Osteoblast (primary cell): ENCODE data around the gene SURF1. TPM values are rescaled to one million over a fixed set of nuclear protein-coding genes. Genes with fewer than 3 reads are reported as not detected.
"Not testable (repeated sequence)": the region's sequence is repeated elsewhere in the genome, so short reads cannot be mapped to it uniquely, and the experiment has no call there.

Source experiments
- DNase-seq: peaks from one replicate; pipeline ENCODE4 v3.0.0; 2011; ENCODE audit warnings: low spot score, mixed read lengths; ENCODE audit not compliant: insufficient read length; ENCODE audit errors: missing footprints
- H2AFZ ChIP-seq: 2 replicates; pipeline ENCODE4 v1.6.0; 2011; ENCODE audit warnings: mild to moderate bottlenecking, low read length
- H3K27ac ChIP-seq: 2 replicates; pipeline ENCODE4 v1.5.1; 2011; ENCODE audit warnings: mild to moderate bottlenecking, low read depth, low read length, moderate library complexity
- H3K27me3 ChIP-seq: 2 replicates; pipeline ENCODE4 v1.6.0; 2012; ENCODE audit warnings: mild to moderate bottlenecking, control low read depth, inconsistent platforms, low read length, moderate library complexity; ENCODE audit not compliant: insufficient read depth
- H3K36me3 ChIP-seq: 2 replicates; pipeline ENCODE4 v1.5.1; 2011; ENCODE audit warnings: mild to moderate bottlenecking, low read length, control low read depth, moderate library complexity; ENCODE audit not compliant: insufficient read depth
- H3K4me1 ChIP-seq: 2 replicates; pipeline ENCODE4 v1.5.1; 2011; ENCODE audit warnings: mild to moderate bottlenecking, low read length, control low read depth, moderate library complexity; ENCODE audit not compliant: insufficient read depth
- H3K4me2 ChIP-seq: 2 replicates; pipeline ENCODE4 v1.6.0; 2011; ENCODE audit warnings: mild to moderate bottlenecking, low read length; ENCODE audit not compliant: insufficient read depth
- H3K4me3 ChIP-seq: fragments of 200-600 bp; sonication (generic); 3 replicates; pipeline ENCODE4 v1.5.1; 2012; ENCODE audit warnings: mild to moderate bottlenecking, low read length, inconsistent platforms; ENCODE audit not compliant: insufficient read depth
- H3K79me2 ChIP-seq: 2 replicates; pipeline ENCODE4 v1.6.0; 2012; ENCODE audit warnings: mild to moderate bottlenecking, low read length, control low read depth, inconsistent platforms; ENCODE audit not compliant: insufficient read depth
- H3K9me3 ChIP-seq: 2 replicates; pipeline ENCODE4 v1.5.1; 2011; ENCODE audit warnings: low read depth, low read length, control low read depth
- H4K20me1 ChIP-seq: 2 replicates; pipeline ENCODE4 v1.6.0; 2012; ENCODE audit warnings: mild to moderate bottlenecking, low read length, control low read depth; ENCODE audit not compliant: insufficient read depth
- CTCF ChIP-seq: IDR thresholded peaks from 2 replicates; pipeline ENCODE4 v1.5.1; 2011; ENCODE audit warnings: mild to moderate bottlenecking, low read depth, low read length, moderate library complexity; ENCODE audit errors: extremely low read depth
- total RNA-seq: library from RNA; depleted of rRNA; stranded (reverse); fragments of >200 nt; gene quantifications from 2 replicates; pipeline ENCODE4 v1.2.3, GENCODE V29; 2012

The SURF1 gene
- total RNA-seq, 1 donor: 21.0 TPM

- Histone ChIP-seq H3K27ac (no peak overlapping the region), H3K9me3 (no peaks in the 10 kb centered on the region), H3K4me2 (no peak overlapping the region), H3K79me2 (peaks cover 15% of the 10 kb centered on the region), H4K20me1 (peaks cover 7% of the 10 kb centered on the region), H3K27me3 (no peaks in the 10 kb centered on the region), H3K4me1 (peaks cover 7% of the 10 kb centered on the region), H3K4me3 (no peak overlapping the region), H2AFZ (no peak overlapping the region), H3K36me3 (no peaks in the 10 kb centered on the region)
- TF ChIP-seq CTCF: no peak
- DNase-seq: peak; percentile 23
Measured at GRCh38 chr9:133379153-133380086, 23.1 kb upstream of the SURF1 start.

DNA sequence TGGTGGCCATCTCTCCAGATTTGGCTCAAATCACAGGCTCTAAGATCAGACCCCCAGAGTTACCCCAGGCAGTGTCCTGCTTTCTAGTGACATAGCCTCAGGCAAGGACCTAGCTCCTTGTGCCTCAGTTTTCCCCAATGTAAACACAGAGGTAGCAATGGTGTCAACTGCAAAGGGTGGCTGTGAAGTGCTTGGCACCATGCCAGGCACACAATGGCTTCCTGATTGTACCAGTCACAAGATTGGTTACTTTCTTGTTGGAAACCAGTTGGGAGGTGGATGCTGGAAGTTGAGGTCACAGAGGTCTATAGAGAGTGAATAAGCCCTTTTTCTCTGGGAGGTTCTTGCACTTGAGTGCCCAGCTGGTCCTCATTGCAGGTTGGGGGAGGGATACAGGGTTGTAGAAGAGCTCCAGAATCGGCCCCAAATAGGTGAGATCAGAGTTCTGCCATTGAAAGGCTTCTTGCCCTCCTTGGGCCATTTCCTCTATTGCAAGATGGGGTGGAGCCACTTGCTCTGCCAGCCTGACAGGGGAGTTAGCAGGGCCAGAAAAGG lies 22.2 kb upstream of the SURF1 start:
- peaks cover 24% of the 10 kb centered on the region for H3K79me2 ChIP-seq
- no peaks in the 10 kb centered on the region for H3K27me3 ChIP-seq
- H3K36me3 ChIP-seq: peaks cover 4% of the 10 kb centered on the region
- H3K4me2 ChIP-seq: no peak overlapping the region
- peaks cover 14% of the 10 kb centered on the region for H3K4me1 ChIP-seq
- no peak overlapping the region for H2AFZ ChIP-seq
- no peak for TF ChIP-seq CTCF
- H3K9me3 ChIP-seq: no peaks in the 10 kb centered on the region
- no peak overlapping the region for H3K4me3 ChIP-seq
- no peak overlapping the region for H3K27ac ChIP-seq
- DNase-seq: peak; percentile 56
- peaks cover 15% of the 10 kb centered on the region for H4K20me1 ChIP-seq

GRCh38 chr9:133377721-133378216 lies 21.5 kb upstream of the SURF1 start:
- no peak overlapping the region for H3K4me2 ChIP-seq
- no peaks in the 10 kb centered on the region for H3K27me3 ChIP-seq
- H3K9me3 ChIP-seq: no peaks in the 10 kb centered on the region
- H3K79me2 ChIP-seq: peaks cover 31% of the 10 kb centered on the region
- no peak for TF ChIP-seq CTCF
- no peak overlapping the region for H3K4me3 ChIP-seq
- H3K36me3 ChIP-seq: peaks cover 11% of the 10 kb centered on the region
- peak; percentile 47 for DNase-seq
- H3K4me1 ChIP-seq: peaks cover 20% of the 10 kb centered on the region
- no peak overlapping the region for H3K27ac ChIP-seq
- peaks cover 21% of the 10 kb centered on the region for H4K20me1 ChIP-seq
- no peak overlapping the region for H2AFZ ChIP-seq

GRCh38 chr9:133377280-133377679 lies 21.0 kb upstream of the SURF1 start:
- H3K4me3 ChIP-seq, H2AFZ ChIP-seq, H3K27me3 ChIP-seq, H3K27ac ChIP-seq, H3K9me3 ChIP-seq, DNase-seq: not testable (repeated sequence)
- peaks cover 16% of the 10 kb centered on the region for H3K36me3 ChIP-seq
- H3K79me2 ChIP-seq: peaks cover 36% of the 10 kb centered on the region
- H3K4me1 ChIP-seq: peaks cover 25% of the 10 kb centered on the region
- peaks cover 26% of the 10 kb centered on the region for H4K20me1 ChIP-seq
- H3K4me2 ChIP-seq: peak overlapping the region; percentile 90
